GM12875 (cell line): ENCODE measurements around the gene THEMIS.

ENCODE experiments used
- H3K4me3 ChIP-seq: one replicate; pipeline ENCODE4 v1.5.1; 2011; ENCODE audit warnings: low read depth, low read length, control low read depth
- TF ChIP-seq, protein P1 (sequence below): IDR thresholded peaks from 2 replicates; pipeline ENCODE4 v1.5.1; 2011; ENCODE audit warnings: low read depth, mild to moderate bottlenecking, control low read depth, inconsistent platforms, low read length, moderate library complexity, borderline replicate concordance; ENCODE audit not compliant: insufficient read depth

THEMIS gene

DNA sequence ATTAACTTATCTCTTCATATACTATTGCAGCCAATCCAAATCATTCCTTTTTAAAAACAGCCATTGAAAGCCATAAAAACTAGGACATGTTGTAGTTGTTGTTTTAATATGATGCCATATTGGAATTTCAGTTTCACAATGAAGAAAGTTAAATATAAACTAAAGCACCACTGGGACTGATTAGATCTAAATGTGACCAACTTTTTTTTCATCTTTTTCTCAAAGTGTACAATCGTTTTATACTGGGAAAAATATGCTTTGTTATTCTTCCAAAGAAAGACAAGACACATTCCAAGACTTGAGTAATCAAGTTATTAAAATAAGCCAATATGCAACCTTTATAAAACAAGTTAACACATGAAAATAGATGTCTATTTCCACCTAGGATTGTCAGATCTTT lies 68.5 kb downstream of the THEMIS start:
- H3K4me3 ChIP-seq: no peak overlapping the region
- TF ChIP-seq, protein P1, sequence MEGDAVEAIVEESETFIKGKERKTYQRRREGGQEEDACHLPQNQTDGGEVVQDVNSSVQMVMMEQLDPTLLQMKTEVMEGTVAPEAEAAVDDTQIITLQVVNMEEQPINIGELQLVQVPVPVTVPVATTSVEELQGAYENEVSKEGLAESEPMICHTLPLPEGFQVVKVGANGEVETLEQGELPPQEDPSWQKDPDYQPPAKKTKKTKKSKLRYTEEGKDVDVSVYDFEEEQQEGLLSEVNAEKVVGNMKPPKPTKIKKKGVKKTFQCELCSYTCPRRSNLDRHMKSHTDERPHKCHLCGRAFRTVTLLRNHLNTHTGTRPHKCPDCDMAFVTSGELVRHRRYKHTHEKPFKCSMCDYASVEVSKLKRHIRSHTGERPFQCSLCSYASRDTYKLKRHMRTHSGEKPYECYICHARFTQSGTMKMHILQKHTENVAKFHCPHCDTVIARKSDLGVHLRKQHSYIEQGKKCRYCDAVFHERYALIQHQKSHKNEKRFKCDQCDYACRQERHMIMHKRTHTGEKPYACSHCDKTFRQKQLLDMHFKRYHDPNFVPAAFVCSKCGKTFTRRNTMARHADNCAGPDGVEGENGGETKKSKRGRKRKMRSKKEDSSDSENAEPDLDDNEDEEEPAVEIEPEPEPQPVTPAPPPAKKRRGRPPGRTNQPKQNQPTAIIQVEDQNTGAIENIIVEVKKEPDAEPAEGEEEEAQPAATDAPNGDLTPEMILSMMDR: no peak

DNA sequence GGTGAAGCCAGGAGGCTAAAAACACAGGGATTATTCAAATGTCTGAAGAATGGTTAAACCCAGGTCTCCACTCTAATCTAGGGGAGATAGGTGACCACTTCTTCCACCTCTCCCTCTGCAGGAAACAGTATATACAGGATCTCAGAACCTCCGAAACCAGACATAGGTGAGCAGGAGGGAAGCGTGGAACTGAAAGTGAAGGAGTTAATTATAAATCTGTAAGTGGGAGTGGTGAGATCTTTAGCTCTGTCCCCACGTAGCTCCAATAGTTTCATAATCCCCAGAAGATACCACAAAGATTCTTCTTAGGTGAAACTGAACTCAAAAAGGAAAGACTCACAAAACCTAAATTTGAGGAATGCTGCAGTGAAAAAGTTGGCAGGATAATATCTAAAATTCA lies 76.8 kb downstream of the THEMIS start:
- H3K4me3 ChIP-seq: no peak overlapping the region

DNA sequence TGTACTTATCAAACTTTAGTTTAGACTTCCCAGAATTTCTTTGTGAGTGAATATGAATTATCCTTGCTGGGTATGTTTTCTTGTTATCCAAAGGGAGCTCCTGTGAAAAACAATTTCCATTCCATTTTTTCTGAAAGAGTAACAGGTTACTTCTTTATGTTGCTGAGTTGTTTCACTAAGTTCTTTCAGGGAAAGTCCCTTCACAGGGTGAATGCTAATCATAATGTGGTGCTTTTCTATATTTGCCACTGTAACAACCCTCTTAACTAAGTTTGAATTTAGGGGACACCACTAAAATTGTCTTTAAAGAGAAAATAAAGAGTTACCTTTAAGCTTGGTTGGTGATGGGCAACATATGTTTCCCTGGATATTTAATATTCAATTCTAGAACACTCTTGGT lies 79.4 kb downstream of the THEMIS start:
- TF ChIP-seq, protein P1: no peak
- no peak overlapping the region for H3K4me3 ChIP-seq

More for the DNA sequence above, 76.8 kb downstream of the THEMIS start:
- TF ChIP-seq, protein P1: no peak

DNA sequence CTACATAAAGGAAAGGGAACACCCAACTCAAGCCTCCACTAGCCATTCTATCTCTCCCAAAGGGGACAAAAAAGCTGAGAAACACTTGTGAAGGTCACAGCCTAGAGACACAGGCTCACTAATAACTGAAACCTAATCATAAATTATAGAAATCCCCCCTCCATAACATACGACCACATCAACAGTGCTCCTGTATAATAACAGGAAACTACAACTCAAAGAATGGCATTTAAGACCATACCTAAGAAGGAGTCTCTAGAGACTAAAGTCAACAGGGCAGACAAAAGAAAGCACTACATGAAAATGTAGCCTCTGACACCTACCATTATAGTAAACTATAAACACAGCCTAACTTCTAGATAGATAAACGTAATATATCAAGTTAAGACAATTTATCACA lies 82.7 kb downstream of the THEMIS start:
- H3K4me3 ChIP-seq: no peak overlapping the region
- TF ChIP-seq, protein P1: no peak

DNA sequence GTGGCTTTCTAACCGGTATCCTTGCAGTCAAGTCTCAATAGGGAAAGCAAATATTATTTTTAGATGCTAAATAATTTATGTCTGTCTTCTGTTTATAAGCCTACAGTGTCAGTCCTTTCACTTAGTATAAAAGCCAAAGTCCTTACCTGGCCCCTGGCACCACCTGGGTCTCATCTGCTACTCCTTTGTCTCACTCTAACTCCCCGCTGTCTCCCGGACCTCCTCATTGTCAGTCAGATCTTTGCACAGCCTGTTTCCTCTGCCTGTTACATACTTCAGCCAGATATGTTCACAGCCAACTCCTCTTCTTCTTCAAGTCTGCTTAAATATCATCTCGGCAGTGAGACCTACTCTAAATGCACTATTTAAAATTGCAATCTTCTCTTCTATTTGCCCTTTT lies 84.2 kb downstream of the THEMIS start:
- no peak overlapping the region for H3K4me3 ChIP-seq
- TF ChIP-seq, protein P1: no peak

DNA sequence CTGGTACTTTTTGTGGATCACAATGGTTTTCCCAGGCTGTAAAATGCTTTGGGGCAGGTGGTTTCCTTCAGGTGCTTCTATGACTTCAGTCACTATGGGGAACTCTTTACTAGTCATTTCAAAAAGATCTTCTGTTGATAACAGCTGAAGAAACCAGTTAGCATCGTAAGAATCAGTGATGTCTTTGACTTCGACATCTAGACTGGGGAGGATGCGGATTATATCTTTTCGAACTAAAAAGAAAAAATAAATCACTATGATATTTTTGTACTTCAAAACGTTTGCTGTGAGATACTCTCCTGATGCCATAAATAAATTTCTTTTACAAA lies 87.2 kb downstream of the THEMIS start:
- TF ChIP-seq, protein P1: no peak
- no peak overlapping the region for H3K4me3 ChIP-seq

DNA sequence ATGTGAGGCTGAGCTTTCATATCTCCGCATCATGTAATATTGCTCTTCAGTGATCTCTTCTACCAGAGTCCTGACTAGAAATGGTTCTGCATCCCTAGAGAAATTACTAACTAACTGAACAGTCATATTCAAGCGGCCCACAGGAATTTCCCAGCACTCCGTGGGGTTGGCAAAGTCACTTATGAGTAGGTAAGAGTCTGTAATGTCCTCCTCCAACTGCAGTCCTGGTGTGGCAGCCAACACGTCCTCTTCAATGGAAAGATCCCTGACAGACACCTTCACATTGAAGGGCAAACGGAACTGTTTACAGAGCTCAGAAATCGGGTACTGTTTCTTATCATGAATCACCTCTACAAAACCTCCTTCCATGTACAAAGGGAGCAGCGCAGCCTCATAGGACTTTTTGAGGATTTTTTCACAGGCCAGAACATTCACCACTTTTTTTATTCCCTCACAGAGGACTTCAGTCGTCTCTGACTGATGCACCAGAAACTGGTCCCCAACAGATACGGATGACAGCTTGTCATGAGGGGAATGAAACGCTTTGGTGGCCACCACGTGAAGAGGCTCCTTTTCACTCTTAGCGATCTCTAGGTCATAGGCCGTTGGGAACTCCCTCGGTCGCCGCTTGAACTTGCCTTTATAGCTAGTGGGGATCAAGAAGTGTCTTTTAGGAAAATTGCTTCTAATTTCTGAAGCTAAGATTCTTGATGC lies 87.7 kb downstream of the THEMIS start:
- no peak overlapping the region for H3K4me3 ChIP-seq
- TF ChIP-seq, protein P1: no peak
